ENCODE data around the gene DCLK1. TPM values are rescaled to one million over a fixed set of nuclear protein-coding genes. Genes with fewer than 3 reads are reported as not detected.

Gene DCLK1
- total RNA-seq, 2 donors from 2014 or later: 25.6 to 27.8 TPM

- no peak overlapping the region for H3K27ac ChIP-seq
- DNase-seq (ENCODE audit: low spot score): no peak
- no peaks in the 10 kb centered on the region for H3K27me3 ChIP-seq (replicated peaks; ENCODE audit: insufficient read depth)
- TF ChIP-seq CTCF (IDR thresholded peaks at IDR 0.05): no peak
- H3K4me3 ChIP-seq: no peak overlapping the region
- no peak for ATAC-seq (ENCODE audit: insufficient number of reproducible peaks, low FRiP score, low read depth)
- H3K9me3 ChIP-seq: no peaks in the 10 kb centered on the region
- H3K36me3 ChIP-seq: no peaks in the 10 kb centered on the region
- no peaks in the 10 kb centered on the region for H3K4me1 ChIP-seq (ENCODE audit: control insufficient read depth in 1 of 2, low read depth in 2 of 2)
Measured at GRCh38 chr13:35733827-35734226, 397.4 kb downstream of the DCLK1 start.

- Histone ChIP-seq H3K27ac (no peak overlapping the region), H3K9me3 (no peaks in the 10 kb centered on the region), H3K4me3 (no peak overlapping the region), H3K27me3 (replicated peaks; ENCODE audit: insufficient read depth) (no peaks in the 10 kb centered on the region), H3K4me1 (ENCODE audit: control insufficient read depth in 1 of 2, low read depth in 2 of 2) (no peaks in the 10 kb centered on the region), H3K36me3 (no peaks in the 10 kb centered on the region)
- TF ChIP-seq CTCF (IDR thresholded peaks at IDR 0.05): no peak
- no peak for ATAC-seq (ENCODE audit: insufficient number of reproducible peaks, low FRiP score, low read depth)
- no peak for DNase-seq (ENCODE audit: low spot score)
Measured at GRCh38 chr13:35732565-35732964, 398.6 kb downstream of the DCLK1 start.

GRCh38 chr13:35731471-35731870 is 399.7 kb downstream of the DCLK1 start:
- no peak overlapping the region for H3K4me3 ChIP-seq
- no peak for TF ChIP-seq CTCF (IDR thresholded peaks at IDR 0.05)
- ATAC-seq (ENCODE audit: insufficient number of reproducible peaks, low FRiP score, low read depth) (no peak), DNase-seq (ENCODE audit: low spot score) (no peak)
- H3K9me3 ChIP-seq: no peaks in the 10 kb centered on the region
- H3K27ac ChIP-seq: no peak overlapping the region
- H3K27me3 ChIP-seq (replicated peaks; ENCODE audit: insufficient read depth): no peaks in the 10 kb centered on the region
- no peaks in the 10 kb centered on the region for H3K4me1 ChIP-seq (ENCODE audit: control insufficient read depth in 1 of 2, low read depth in 2 of 2)
- no peaks in the 10 kb centered on the region for H3K36me3 ChIP-seq

GRCh38 chr13:35729926-35730627 is 401.1 kb downstream of the DCLK1 start:
- Histone ChIP-seq H3K4me1 (ENCODE audit: control insufficient read depth in 1 of 2, low read depth in 2 of 2) (no peaks in the 10 kb centered on the region), H3K9me3 (no peaks in the 10 kb centered on the region), H3K27ac (no peak overlapping the region), H3K4me3 (no peak overlapping the region), H3K36me3 (no peaks in the 10 kb centered on the region), H3K27me3 (replicated peaks; ENCODE audit: insufficient read depth) (no peaks in the 10 kb centered on the region)
- ATAC-seq (ENCODE audit: insufficient number of reproducible peaks, low FRiP score, low read depth) (no peak), DNase-seq (ENCODE audit: low spot score) (no peak)
- TF ChIP-seq CTCF (IDR thresholded peaks at IDR 0.05): no peak

GRCh38 chr13:35727881-35728280 is 403.3 kb downstream of the DCLK1 start:
- Histone ChIP-seq H3K36me3 (no peaks in the 10 kb centered on the region), H3K4me1 (ENCODE audit: control insufficient read depth in 1 of 2, low read depth in 2 of 2) (peaks cover 6 to 17% of the 10 kb centered on the region in 2 donors), H3K4me3 (no peak overlapping the region), H3K9me3 (no peaks in the 10 kb centered on the region), H3K27ac (no peak overlapping the region), H3K27me3 (replicated peaks; ENCODE audit: insufficient read depth) (no peaks in the 10 kb centered on the region)
- DNase-seq (ENCODE audit: low spot score) (no peak), ATAC-seq (ENCODE audit: insufficient number of reproducible peaks, low FRiP score, low read depth) (no peak)
- no peak for TF ChIP-seq CTCF (IDR thresholded peaks at IDR 0.05)
